Duodenal mucosa (tissue), 2 donors: ENCODE measurements around the gene CHKB.

Experiments
- H3K27ac ChIP-seq: one replicate; pipeline ENCODE4 v1.7.0; 2013; ENCODE audit warnings: low read depth, low read length
- H3K27me3 ChIP-seq, 2 donors: one replicate each; pipeline ENCODE4 v1.7.0; 2013; ENCODE audit warnings: low read length in 2 of 2, control low read depth in 1 of 2; ENCODE audit not compliant: insufficient read depth in 2 of 2, control insufficient read depth in 1 of 2
- H3K36me3 ChIP-seq, 2 donors: one replicate each; pipeline ENCODE4 v1.7.0; 2013; ENCODE audit warnings: low read length in 2 of 2, control low read depth in 1 of 2; ENCODE audit not compliant: insufficient read depth in 2 of 2, control insufficient read depth in 1 of 2
- H3K4me1 ChIP-seq, 2 donors: one replicate each; pipeline ENCODE4 v1.7.0; 2013; ENCODE audit warnings: low read length in 2 of 2, control low read depth in 1 of 2; ENCODE audit not compliant: insufficient read depth in 2 of 2, control insufficient read depth in 1 of 2
- H3K4me3 ChIP-seq, 2 donors: one replicate each; pipeline ENCODE4 v1.7.0; 2013; ENCODE audit warnings: low read length in 2 of 2, low read depth in 1 of 2
- H3K9ac ChIP-seq, 2 donors: one replicate each; pipeline ENCODE4 v1.7.0; 2013; ENCODE audit warnings: low read length in 2 of 2, low read depth in 1 of 2
- H3K9me3 ChIP-seq, 2 donors: one replicate each; pipeline ENCODE4 v1.7.0; 2013; ENCODE audit warnings: low read length in 2 of 2, control low read depth in 1 of 2; ENCODE audit not compliant: control insufficient read depth in 1 of 2

Gene CHKB

DNA sequence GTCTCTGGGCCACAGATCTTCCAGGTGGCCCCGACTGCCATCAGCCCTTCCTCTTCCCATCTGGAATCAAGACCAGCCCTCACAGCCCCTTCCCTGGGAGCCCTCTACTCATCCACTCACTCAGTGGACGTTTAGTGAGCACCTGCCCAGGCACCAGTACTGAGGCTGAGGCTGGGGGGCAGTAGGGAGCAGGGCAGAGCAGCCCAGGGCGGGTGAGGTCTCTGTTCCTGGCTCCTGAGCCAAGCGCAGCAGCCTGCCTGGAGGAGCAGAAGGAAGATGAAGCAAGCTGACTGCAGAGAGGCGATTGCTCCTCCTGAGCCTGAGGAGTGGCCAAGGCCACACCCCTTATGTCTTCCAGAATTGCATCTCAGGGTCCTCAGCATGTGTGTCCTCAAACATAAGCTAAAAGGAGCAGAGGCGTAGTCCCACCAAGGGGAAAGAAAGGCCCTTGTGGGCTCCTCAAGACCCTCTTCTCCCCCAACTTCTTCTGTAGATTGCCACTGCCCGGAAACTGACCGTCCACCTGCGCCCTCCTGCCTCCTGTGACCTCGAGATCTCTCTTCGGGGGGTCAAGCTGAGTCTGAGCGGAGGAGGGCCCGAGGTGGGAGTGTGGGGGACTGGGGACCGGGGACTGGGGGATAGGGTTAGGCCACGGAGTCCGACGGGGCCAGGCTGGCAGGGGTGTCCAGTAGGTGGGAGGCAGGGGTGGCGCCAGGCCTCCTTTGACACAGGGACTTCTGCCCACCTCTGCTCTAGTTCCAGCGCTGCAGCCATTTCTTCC lies 23.7 kb upstream of the CHKB start:
- H3K36me3 ChIP-seq = no peaks in the 10 kb centered on the region
- H3K27ac ChIP-seq = no peak overlapping the region
- H3K9me3 ChIP-seq = no peaks in the 10 kb centered on the region
- H3K9ac ChIP-seq = no peak overlapping the region
- peaks cover 29 to 31% of the 10 kb centered on the region in 2 donors for H3K27me3 ChIP-seq
- no peak overlapping the region for H3K4me3 ChIP-seq
- H3K4me1 ChIP-seq = no peaks in the 10 kb centered on the region

DNA sequence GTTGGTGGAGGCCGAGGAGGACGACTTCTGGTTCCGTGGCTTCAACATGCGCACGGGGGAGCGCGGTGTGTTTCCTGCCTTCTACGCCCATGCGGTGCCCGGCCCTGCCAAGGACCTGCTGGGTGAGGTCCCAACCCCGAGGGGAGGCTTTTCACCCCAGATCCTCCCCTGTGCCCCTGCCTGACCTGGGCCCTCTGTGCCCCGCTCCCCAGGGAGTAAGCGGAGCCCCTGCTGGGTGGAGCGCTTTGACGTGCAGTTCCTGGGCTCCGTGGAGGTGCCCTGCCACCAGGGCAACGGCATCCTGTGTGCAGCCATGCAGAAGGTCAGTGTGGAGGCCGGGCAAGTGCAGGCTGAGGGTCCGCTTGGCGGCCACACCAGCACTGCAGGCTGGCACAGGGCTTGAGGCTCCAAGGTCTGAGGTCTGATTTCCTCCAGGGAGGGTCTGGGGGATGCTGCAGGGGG lies 23.0 kb upstream of the CHKB start:
- Histone ChIP-seq H3K9me3 (no peaks in the 10 kb centered on the region), H3K9ac (no peak overlapping the region), H3K4me1 (no peaks in the 10 kb centered on the region), H3K27ac (no peak overlapping the region), H3K27me3 (peaks cover 29 to 31% of the 10 kb centered on the region in 2 donors), H3K36me3 (no peaks in the 10 kb centered on the region), H3K4me3 (no peak overlapping the region)

GRCh38 chr22:50605002-50605612 lies 22.5 kb upstream of the CHKB start:
- no peaks in the 10 kb centered on the region for H3K4me1 ChIP-seq
- H3K36me3 ChIP-seq = no peaks in the 10 kb centered on the region
- H3K9ac ChIP-seq = no peak overlapping the region
- H3K27me3 ChIP-seq = peaks cover 29 to 31% of the 10 kb centered on the region in 2 donors
- no peak overlapping the region for H3K4me3 ChIP-seq
- H3K9me3 ChIP-seq = no peaks in the 10 kb centered on the region
- H3K27ac ChIP-seq = no peak overlapping the region

- Histone ChIP-seq H3K27me3 (peaks cover 29 to 35% of the 10 kb centered on the region in 2 donors), H3K4me1 (peaks cover 3 to 4% of the 10 kb centered on the region in 2 donors), H3K4me3 (no peak overlapping the region), H3K36me3 (no peaks in the 10 kb centered on the region), H3K27ac (no peak overlapping the region), H3K9ac (no peak overlapping the region), H3K9me3 (no peaks in the 10 kb centered on the region)
Measured at GRCh38 chr22:50604256-50605001, 21.8 kb upstream of the CHKB start.

DNA sequence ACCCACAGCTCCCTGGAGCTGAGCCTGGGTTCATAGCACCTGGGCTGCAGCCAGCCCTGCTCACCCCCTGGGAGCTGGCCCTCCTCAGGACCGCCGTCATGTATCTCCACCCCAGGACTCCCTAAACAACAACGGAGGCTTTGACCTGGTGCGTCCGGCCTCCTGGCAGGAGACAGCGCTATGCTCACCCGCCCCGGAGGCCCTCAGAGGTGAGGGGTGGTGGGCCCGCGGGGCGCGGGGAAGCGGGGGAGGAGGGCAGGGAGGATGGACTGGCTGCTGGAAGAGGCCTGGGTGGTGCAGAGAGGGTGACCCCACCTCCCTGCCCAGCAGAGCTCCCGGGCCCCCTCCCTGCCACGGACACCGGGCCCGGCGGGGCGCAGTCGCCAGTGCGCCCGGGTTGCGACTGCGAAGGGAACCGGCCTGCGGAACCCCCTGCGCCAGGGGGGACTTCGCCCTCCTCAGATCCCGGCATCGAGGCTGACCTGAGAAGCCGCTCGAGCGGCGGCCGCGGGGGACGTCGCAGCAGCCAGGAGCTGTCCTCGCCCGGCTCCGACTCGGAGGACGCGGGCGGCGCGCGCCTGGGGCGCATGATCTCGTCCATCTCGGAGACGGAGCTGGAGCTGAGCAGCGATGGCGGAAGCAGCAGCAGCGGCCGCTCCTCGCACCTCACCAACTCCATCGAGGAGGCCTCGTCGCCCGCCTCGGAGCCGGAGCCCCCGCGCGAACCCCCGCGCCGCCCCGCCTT lies 21.0 kb upstream of the CHKB start:
- Histone ChIP-seq H3K36me3 (no peaks in the 10 kb centered on the region), H3K27me3 (peaks cover 29 to 35% of the 10 kb centered on the region in 2 donors), H3K4me1 (peaks cover 3 to 4% of the 10 kb centered on the region in 2 donors), H3K4me3 (no peak overlapping the region), H3K9me3 (no peaks in the 10 kb centered on the region), H3K9ac (no peak overlapping the region), H3K27ac (no peak overlapping the region)

- Histone ChIP-seq H3K27me3 (peaks cover 30 to 35% of the 10 kb centered on the region in 2 donors), H3K9ac (no peak overlapping the region), H3K4me1 (peaks cover 3 to 4% of the 10 kb centered on the region in 2 donors), H3K36me3 (no peaks in the 10 kb centered on the region), H3K27ac (no peak overlapping the region), H3K9me3 (no peaks in the 10 kb centered on the region), H3K4me3 (no peak overlapping the region)
Measured at GRCh38 chr22:50602338-50602700, 19.7 kb upstream of the CHKB start.

DNA sequence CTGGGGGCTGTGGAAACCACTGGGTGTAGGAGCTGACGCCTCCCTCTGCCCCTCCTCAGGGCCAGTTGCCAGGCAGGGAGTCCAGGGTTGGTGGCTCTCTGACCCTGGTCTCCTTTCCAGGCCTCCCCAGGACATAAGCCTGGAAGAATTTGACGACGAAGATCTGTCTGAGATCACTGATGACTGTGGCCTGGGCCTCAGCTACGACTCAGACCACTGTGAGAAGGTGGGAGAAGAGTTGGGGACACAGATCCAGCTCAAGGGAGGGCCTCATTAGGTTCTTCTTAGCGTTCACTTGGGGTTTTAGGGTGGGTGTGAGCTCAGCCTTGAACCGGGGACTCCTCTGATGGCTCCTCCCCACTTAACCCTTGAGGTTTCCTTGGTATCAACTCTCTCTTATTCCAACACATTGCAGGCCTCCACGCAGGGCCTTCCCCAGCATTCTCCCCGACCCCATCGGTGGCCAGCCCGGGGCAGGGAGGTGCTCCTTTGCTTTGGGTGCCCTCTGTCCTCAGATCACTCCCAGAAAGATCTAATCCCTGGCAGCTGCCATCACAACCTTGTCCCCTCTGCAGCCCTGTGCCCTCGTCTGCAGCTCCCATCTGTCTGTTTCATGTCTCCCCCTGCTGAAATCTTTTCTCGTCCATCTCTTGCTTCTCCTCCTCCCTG lies 19.2 kb upstream of the CHKB start:
- no peak overlapping the region for H3K27ac ChIP-seq
- peaks cover 3 to 4% of the 10 kb centered on the region in 2 donors for H3K4me1 ChIP-seq
- H3K36me3 ChIP-seq = no peaks in the 10 kb centered on the region
- no peak overlapping the region for H3K9ac ChIP-seq
- no peak overlapping the region for H3K4me3 ChIP-seq
- H3K9me3 ChIP-seq = no peaks in the 10 kb centered on the region
- peaks cover 27 to 35% of the 10 kb centered on the region in 2 donors for H3K27me3 ChIP-seq

- Histone ChIP-seq H3K27ac (no peak overlapping the region), H3K4me3 (no peak overlapping the region), H3K27me3 (peaks cover 27 to 35% of the 10 kb centered on the region in 2 donors), H3K9me3 (no peaks in the 10 kb centered on the region), H3K36me3 (no peaks in the 10 kb centered on the region), H3K9ac (no peak overlapping the region), H3K4me1 (peaks cover 3 to 4% of the 10 kb centered on the region in 2 donors)
Measured at GRCh38 chr22:50600967-50601668, 18.5 kb upstream of the CHKB start.

- H3K9ac ChIP-seq = no peak within 1 kb of the TSS
- peaks cover 23 to 35% of the 10 kb centered on the region in 2 donors for H3K27me3 ChIP-seq
- no peaks in the 10 kb centered on the region for H3K36me3 ChIP-seq
- H3K4me1 ChIP-seq = peaks cover 3 to 4% of the 10 kb centered on the region in 2 donors
- H3K27ac ChIP-seq = no peak within 1 kb of the TSS
- peak within 1 kb of the TSS in 1 of 2 donors; percentile 28 for H3K4me3 ChIP-seq
- H3K9me3 ChIP-seq = no peaks in the 10 kb centered on the region
Measured at GRCh38 chr22:50600538-50600937, 17.9 kb upstream of the CHKB start, which contains the start of gene MAPK8IP2. Gene MAPK8IP2 (plus strand): TSS chr22:50600793. CDS start chr22:50600819, 26 bp downstream.
